ENCODE measurements around the gene MRPS11.
"Not testable (repeated sequence)": the region's sequence is repeated elsewhere in the genome, so short reads cannot be mapped to it uniquely, and the experiment has no call there.

MRPS11 gene

GRCh38 chr15:88456733-88457132, 10.8 kb upstream of the MRPS11 start:
- no peak for DNase-seq

DNA sequence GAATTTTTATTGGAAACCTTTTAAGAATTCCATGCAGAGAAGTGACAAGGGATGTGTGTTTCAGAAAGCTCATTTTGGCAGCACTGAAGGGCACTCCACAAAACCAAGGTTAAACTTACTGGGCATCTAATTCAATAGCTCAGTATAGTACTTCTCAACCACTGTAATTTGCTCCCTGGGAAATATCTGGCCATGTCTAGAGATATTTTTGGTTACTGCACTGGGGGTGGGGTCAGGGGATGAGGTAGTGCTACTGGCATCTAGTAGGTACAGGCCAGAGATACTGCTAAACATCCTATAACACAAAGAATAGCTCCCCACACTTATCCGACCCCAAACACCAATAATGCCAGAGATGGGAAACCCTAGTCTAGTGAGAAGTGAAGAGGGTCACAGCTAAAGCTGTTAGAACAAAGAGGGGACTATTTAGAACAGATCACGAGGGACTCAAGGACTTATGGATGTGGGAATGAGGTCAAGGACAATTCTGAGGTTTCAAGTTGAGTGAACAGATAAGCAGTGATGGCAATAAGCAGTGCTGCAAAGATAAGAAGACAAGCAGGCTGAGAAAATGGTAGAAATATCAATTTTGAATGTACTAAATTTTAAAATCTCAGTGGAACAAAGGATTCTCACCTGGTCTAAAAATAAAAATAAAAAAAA, 3.5 kb upstream of the MRPS11 start:
- DNase-seq = no peak

DNA sequence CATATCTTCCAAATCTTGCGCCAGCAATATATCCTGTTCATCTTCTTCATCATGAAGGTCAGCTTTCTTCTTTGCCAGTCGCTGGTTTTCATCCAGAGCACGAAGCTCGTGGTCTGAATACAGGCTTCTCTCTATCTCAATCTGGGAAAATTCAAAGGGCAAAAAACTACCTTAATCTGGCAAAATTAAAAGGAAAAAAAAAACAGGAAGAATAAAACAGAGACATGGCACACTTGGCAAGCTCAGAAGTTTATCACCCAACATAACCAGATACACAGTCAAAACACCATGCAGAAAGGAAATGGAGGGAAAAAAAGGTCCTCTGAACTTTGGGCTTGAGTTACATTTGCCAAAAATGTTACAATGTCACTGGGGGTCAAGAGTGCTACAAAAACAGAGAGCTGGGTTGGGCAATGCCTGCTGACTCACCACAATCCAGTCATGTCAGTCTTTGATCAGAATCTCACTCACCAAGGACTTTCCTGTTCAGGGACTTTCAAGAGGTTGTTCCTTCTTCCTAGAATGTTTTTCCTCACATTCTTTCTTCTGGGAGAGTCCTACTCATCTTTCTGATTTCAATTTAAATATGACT, 1.8 kb upstream of the MRPS11 start:
- DNase-seq = no peak

DNA sequence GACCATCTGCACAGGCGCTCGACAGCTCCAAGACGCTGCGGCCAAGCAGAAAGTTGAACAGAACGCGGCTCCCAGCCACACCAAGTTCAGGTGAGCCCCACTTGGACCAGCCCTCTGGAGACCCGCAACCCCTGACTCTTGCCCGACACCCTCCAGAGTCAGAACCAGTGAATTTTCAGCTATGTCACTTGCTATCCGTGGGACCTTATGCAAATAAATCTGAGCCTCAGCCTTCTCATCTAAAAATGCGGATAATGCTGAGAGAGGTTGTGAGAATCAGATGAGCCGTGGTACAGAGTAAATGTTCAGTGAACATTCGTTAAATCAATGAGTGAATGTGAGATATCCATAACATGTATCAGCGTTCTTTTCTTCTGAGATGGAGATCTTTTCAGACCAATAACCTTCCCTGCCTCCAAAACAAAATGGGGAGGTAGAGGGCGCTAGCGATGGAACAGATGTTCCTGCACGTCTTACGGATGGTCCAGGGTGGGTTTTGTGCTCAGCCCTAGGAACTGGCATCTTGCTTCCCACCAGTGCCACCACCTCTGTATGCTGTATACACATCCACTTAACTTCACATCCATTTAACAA, 524 bp downstream of the MRPS11 start:
- DNase-seq = no peak

- not testable (repeated sequence) for DNase-seq
Measured at GRCh38 chr15:88468721-88469120, 1.2 kb downstream of the MRPS11 start.

GRCh38 chr15:88469321-88469720, 1.8 kb downstream of the MRPS11 start:
- no peak for DNase-seq

DNA sequence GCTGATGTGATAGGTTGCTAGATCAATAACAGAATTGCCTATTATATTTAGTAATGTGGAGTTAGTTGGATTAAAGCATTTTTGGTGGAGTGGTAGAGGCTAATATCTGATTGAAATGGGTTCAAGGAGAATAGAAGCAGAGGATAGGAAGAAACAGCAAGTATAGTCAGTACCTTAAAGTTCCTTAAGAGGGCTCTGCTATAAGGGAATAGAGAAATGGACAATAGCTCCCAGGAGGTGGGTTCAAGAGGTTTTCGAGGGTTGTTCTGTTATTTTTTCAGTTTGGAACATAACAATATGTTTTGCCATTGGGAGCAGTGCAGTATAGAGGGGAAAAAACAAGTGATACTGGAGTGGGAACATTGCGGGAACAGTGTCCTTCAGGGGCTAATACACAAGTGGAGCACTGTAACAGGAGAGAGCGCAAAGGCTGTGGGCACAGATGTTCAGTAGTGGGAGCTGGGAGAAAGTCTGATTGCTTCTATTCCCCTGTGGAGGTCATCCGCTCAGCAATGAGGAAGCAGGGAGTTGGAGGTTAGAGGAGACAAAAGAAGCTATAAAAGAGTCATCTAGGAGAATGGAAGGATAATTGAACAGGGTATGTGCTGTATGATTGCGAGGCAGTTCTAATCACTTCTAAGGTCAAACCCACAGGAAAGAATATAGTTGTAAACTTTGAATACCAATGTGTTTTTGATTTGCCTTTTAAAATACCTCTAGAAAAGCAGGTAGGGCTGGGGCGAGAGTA, 3.3 kb downstream of the MRPS11 start:
- no peak for DNase-seq

DNA sequence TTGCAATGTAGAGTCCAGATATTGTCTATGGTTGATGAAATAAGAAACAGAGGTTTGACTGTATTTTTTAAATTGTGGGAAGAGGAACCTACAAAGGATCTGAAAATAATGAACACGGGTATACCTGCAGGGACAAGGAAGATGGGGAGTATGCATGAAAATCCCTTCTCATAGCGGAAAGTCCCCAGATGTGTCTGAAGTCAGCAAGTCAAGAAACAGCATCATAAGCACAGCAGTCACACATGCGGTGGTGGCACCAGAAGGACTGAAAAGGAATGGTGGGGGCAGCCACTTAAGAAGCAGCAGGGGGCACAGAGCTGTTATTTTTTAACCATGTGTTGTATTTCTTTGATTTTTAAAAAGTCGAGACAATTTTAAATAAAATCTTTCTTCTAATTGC, 4.7 kb downstream of the MRPS11 start:
- no peak for DNase-seq

DNA sequence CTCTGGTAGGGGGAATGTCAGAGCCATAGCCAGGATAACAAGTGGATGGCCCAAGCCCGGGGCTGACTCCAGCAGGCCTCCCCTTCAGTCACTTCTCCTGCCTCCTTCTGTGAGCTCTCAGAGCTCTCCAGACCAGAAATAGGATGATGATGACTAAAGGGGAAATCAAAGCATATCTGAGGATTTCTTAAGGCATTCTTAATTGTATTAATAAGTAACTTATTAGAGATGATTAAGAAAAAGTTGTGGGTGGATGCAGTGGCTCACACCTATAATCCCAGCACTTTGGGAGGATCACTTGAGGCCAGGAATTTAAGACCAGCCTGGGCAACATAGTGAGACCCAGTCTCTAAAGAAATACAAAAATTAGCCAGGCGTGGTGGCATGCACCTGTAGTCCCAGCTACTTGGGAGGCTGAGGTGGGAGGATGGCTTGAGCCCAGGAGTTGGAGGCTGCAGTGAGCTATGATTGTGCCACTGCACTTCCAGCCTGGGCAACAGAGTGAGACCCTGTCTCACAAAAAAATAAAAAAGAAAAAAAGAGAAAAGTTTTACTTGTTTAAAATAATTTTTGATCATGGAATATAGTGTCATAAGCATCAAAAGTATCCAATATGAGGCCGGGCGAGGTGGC, 6.3 kb downstream of the MRPS11 start:
- DNase-seq = not testable (repeated sequence)

DNA sequence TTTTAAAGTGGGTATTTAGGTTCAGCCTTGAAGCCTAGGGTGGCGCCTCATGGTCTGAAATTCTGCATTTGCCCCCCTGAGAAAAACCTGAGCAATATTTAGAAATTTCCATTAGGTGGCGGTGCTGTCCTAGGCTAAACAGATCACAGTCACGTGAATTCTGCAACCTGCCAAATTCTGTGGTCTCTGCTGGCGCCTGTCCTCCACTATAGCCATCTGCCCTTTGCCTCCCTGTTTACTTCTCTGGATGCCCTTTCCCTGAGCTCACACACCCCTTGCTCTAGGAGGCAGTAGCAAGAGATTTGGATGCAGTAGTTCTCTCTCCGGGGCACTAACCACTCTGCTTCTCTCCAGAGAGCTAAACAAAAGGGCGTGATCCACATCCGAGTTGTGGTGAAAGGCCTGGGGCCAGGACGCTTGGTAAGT, 9.1 kb downstream of the MRPS11 start:
- DNase-seq = peak; percentile 55

DNA sequence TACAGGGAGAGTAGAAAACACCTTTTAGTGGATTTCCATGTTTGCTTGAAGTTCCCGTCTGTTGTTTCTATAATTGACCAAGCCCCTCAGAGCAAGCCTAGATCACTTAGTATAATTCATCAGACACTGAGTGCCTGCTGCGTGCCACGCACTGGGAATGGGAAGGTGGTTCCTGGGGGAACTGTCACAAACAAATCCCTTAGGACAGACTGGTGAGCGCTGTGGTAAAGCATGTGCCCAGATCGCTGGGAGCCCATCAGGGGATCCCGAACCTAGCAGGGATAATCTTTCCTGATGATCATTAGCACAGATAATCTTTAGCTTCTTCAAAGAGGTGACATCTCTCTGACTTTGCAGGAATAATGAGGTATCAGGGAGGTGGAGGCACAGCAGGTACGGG, 9.6 kb downstream of the MRPS11 start:
- DNase-seq = no peak

DNA sequence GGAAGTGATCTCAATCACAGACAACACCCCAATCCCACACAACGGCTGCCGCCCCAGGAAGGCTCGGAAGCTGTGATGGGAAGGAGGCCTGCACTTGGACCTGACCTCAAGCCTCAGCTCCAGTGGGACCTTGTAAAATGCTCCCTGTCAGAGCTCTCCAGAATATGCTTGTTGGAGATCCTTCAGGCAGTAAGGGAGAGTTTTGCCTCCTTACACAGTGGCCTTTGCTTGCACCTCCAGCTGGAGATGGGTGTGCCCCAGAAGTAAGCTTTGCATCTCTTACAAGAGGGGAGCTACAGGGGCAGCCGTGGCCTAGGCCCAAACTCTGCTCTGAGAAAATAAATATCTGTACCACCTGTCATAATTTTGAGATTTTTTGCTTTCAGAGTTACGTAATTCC, 10.4 kb downstream of the MRPS11 start:
- no peak for DNase-seq

- DNase-seq = no peak
Measured at GRCh38 chr15:88479169-88479568, 11.7 kb downstream of the MRPS11 start.

GRCh38 chr15:88480981-88481380, 13.5 kb downstream of the MRPS11 start:
- no peak for DNase-seq

- DNase-seq = no peak
Measured at GRCh38 chr15:88482263-88482662, 14.8 kb downstream of the MRPS11 start.

DNA sequence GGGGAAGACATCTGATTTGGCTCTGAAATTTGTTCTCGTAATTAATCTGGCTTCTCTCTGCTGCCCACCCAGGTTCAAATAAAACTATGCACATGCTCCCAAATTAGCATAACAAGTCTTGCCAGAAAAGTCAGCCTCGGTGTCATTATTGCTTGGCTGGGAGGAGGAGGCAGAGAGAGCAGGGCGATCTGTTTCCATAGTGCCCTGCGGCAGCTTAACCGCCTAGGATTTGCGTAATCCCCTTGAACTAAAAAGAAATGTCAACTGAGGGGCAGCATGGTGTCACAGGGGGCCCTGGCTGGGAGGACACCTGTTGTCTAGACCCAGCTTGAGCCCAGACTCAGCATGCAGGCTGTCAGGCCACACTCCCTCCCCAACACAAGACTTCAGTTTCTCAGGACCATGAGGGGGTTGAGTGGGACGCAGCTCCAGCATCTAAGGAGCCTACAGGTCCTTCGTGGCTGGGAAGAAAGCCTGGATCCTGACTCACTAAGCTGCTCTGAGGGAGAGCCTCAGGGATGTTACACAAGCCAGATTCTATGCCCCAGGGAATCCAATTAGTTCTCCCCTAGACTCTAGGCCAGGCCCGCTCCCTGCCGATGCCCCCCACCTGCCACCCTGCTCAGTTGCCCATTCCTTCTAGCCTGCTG, 17.3 kb downstream of the MRPS11 start:
- DNase-seq = no peak

- no peak for DNase-seq
Measured at GRCh38 chr15:88487178-88487795, 19.8 kb downstream of the MRPS11 start.

GRCh38 chr15:88487796-88488523, 20.5 kb downstream of the MRPS11 start:
- DNase-seq = no peak

DNA sequence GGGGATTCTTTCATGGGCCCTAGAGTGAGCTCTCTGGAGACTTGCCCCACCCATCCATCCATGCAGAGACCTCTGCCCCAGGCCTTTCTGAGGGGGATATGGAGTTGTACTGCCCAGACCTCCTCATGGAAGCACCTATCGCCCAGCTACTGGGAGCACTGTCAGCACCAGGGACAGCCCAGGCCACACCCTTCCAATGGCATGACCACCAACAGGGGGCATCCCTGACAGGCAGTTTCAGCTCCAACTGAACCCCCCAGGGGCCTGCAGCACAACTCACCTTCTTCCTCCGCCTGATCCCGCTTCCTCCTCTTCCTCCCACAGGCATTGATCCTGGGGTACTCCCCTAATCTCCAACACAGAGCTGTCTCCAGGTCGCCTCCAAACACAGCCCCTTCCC, 21.8 kb downstream of the MRPS11 start:
- no peak for DNase-seq

GRCh38 chr15:88490036-88490435, 22.5 kb downstream of the MRPS11 start:
- no peak for DNase-seq

GRCh38 chr15:88491158-88491557, 23.6 kb downstream of the MRPS11 start:
- DNase-seq = no peak

DNA sequence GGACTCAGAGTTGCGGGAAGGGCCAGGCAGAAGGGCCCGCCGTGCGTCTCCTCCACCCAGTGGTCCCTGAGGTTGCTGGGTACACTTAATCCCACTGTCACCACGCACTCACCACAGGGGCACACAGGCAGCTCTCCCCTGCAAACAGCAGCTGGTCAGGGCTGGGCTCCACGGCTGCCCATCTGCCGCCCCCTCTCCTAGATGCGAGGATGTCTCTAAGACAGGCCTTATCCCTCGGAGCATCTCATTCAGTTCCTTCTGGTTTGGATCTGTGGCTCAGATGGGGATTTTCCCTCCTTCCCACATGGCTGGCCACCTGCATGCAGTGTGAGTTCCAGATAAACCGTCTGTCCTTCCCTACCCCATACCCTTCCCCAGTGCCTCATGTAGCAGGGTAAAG, 26.3 kb downstream of the MRPS11 start:
- DNase-seq = no peak

Measured in NCI-H1092 treated with DMSO at 0.1 percent for 48 hours (cell line).